ENCODE data around the gene MEPE.

The MEPE gene

GRCh38 chr4:87823724-87824123, 9.0 kb upstream of the MEPE start:
- no peak overlapping the region for H3K4me3 ChIP-seq (ENCODE audit: low read depth, low read length)
- TF ChIP-seq CTCF (IDR thresholded peaks at IDR 0.05; ENCODE audit: insufficient read depth, low read depth, low read length, missing control alignments), result no peak
- no peak for DNase-seq (ENCODE audit: low read depth)

GRCh38 chr4:87824352-87824751, 8.4 kb upstream of the MEPE start:
- no peak for TF ChIP-seq CTCF (IDR thresholded peaks at IDR 0.05; ENCODE audit: insufficient read depth, low read depth, low read length, missing control alignments)
- DNase-seq (ENCODE audit: low read depth), result no peak

GRCh38 chr4:87834401-87834800, 1.6 kb downstream of the MEPE start:
- H3K4me3 ChIP-seq (ENCODE audit: low read depth, low read length), result no peak overlapping the region
- no peak for TF ChIP-seq CTCF (IDR thresholded peaks at IDR 0.05; ENCODE audit: insufficient read depth, low read depth, low read length, missing control alignments)
- no peak for DNase-seq (ENCODE audit: low read depth)

More at GRCh38 chr4:87824352-87824751, 8.4 kb upstream of the MEPE start:
- no peak overlapping the region for H3K4me3 ChIP-seq (ENCODE audit: low read depth, low read length)

GRCh38 chr4:87835197-87835596, 2.4 kb downstream of the MEPE start:
- DNase-seq (ENCODE audit: low read depth), result no peak
- H3K4me3 ChIP-seq (ENCODE audit: low read depth, low read length), result no peak overlapping the region
- no peak for TF ChIP-seq CTCF (IDR thresholded peaks at IDR 0.05; ENCODE audit: insufficient read depth, low read depth, low read length, missing control alignments)

GRCh38 chr4:87835743-87836142, 3.0 kb downstream of the MEPE start:
- no peak overlapping the region for H3K4me3 ChIP-seq (ENCODE audit: low read depth, low read length)
- DNase-seq (ENCODE audit: low read depth), result no peak
- TF ChIP-seq CTCF (IDR thresholded peaks at IDR 0.05; ENCODE audit: insufficient read depth, low read depth, low read length, missing control alignments), result no peak

- DNase-seq (ENCODE audit: low read depth), result peak; percentile 14
- H3K4me3 ChIP-seq (ENCODE audit: low read depth, low read length), result no peak overlapping the region
- peak; percentile 25 for TF ChIP-seq CTCF (IDR thresholded peaks at IDR 0.05; ENCODE audit: insufficient read depth, low read depth, low read length, missing control alignments)
Observed at GRCh38 chr4:87838205-87838604, 5.4 kb downstream of the MEPE start.

- DNase-seq (ENCODE audit: low read depth), result peak; percentile 45
- peak; percentile 68 for TF ChIP-seq CTCF (IDR thresholded peaks at IDR 0.05; ENCODE audit: insufficient read depth, low read depth, low read length, missing control alignments)
- no peak overlapping the region for H3K4me3 ChIP-seq (ENCODE audit: low read depth, low read length)
Observed at GRCh38 chr4:87838890-87839591, 6.3 kb downstream of the MEPE start.

Data from GM12865 (cell line).